HEK293 (cell line): Measurements from ENCODE around the gene PYGM.

Experiments used
- CTCF ChIA-PET: fragments of 350-600 bp; formaldehyde crosslinking; extraction: SDS; loops from one replicate; lab custom pipeline; 2021; ENCODE audit warnings: antibody characterized with exemption; lab: Yijun Ruan, JAX
- POLR2A ChIA-PET: fragments of 300-600 bp; formaldehyde crosslinking; extraction: SDS; loops from one replicate; lab custom pipeline; 2020; ENCODE audit warnings: antibody characterized with exemption, inconsistent platforms; lab: Yijun Ruan, JAX
- H3K27ac ChIP-seq: fragments of 200-500 bp; sonication (Bioruptor generic); 2 replicates; pipeline ENCODE4 v1.5.1; 2014; ENCODE audit warnings: low read depth, low read length, control low read depth, inconsistent platforms; ENCODE audit errors: extremely low read depth
- H3K36me3 ChIP-seq, 2 experiments: fragments of 200-500 bp in 1 of 2; sonication (Bioruptor generic) in 1 of 2; 1 replicate in 1 of 2; 2 replicates in 1 of 2; pipeline ENCODE4 v1.5.1; 2014 to 2017; ENCODE audit warnings: inconsistent platforms in 2 of 2, low read length in 2 of 2; ENCODE audit not compliant: control insufficient read depth in 2 of 2, insufficient read depth in 1 of 2
- H3K4me1 ChIP-seq: fragments of 200-500 bp; sonication (Bioruptor generic); 2 replicates; pipeline ENCODE4 v1.5.1; 2014; ENCODE audit warnings: mild to moderate bottlenecking, low read length, inconsistent platforms; ENCODE audit not compliant: control insufficient read depth, insufficient read depth
- H3K4me3 ChIP-seq: 2 replicates; pipeline ENCODE4 v1.5.1; 2011; ENCODE audit warnings: low read depth, mild to moderate bottlenecking, control low read depth, low read length, moderate library complexity
- H3K9me3 ChIP-seq: fragments of 200-500 bp; sonication (Bioruptor generic); 2 replicates; pipeline ENCODE4 v1.5.1; 2014; ENCODE audit warnings: low read depth, low read length, inconsistent platforms; ENCODE audit not compliant: control insufficient read depth, insufficient read depth
- GFI1B ChIP-seq: fragments of 450-650 bp; formaldehyde crosslinking; IDR thresholded peaks from 2 replicates; pipeline ENCODE4 v1.5.1; 2016; ENCODE audit warnings: missing biosample characterization, missing genetic modification characterization
- KLF16 ChIP-seq: fragments of 450-650 bp; formaldehyde crosslinking; IDR thresholded peaks from 2 replicates; pipeline ENCODE4 v1.5.1; 2017; ENCODE audit warnings: missing biosample characterization, missing genetic modification characterization
- OVOL3 ChIP-seq: fragments of 450-650 bp; formaldehyde crosslinking; IDR thresholded peaks from 2 replicates; pipeline ENCODE4 v1.5.1; 2016; ENCODE audit warnings: missing biosample characterization, missing genetic modification characterization
- RBAK ChIP-seq: fragments of 450-650 bp; formaldehyde crosslinking; IDR thresholded peaks from 2 replicates; pipeline ENCODE4 v1.5.1; 2016; ENCODE audit warnings: missing biosample characterization, missing genetic modification characterization
- YY2 ChIP-seq: fragments of 450-650 bp; formaldehyde crosslinking; IDR thresholded peaks from 2 replicates; pipeline ENCODE4 v1.5.1; 2016; ENCODE audit warnings: missing biosample characterization, missing genetic modification characterization
- ZBTB1 ChIP-seq: fragments of 450-650 bp; formaldehyde crosslinking; IDR thresholded peaks from 2 replicates; pipeline ENCODE4 v1.5.1; 2016; ENCODE audit warnings: missing biosample characterization, missing genetic modification characterization
- ZBTB48 ChIP-seq: fragments of 450-650 bp; formaldehyde crosslinking; IDR thresholded peaks from 2 replicates; pipeline ENCODE4 v1.5.1; 2016; ENCODE audit warnings: missing biosample characterization, missing genetic modification characterization
- ZFP69B ChIP-seq: fragments of 450-650 bp; formaldehyde crosslinking; IDR thresholded peaks from 2 replicates; pipeline ENCODE4 v1.5.1; 2016; ENCODE audit warnings: missing biosample characterization, missing genetic modification characterization
- ZNF10 ChIP-seq: fragments of 450-650 bp; formaldehyde crosslinking; IDR thresholded peaks from 2 replicates; pipeline ENCODE4 v1.5.1; 2017; ENCODE audit warnings: missing biosample characterization, missing genetic modification characterization
- ZNF114 ChIP-seq: fragments of 450-650 bp; formaldehyde crosslinking; IDR thresholded peaks from 2 replicates; pipeline ENCODE4 v1.5.0; 2017; ENCODE audit warnings: missing biosample characterization, missing genetic modification characterization
- ZNF157 ChIP-seq: fragments of 450-650 bp; formaldehyde crosslinking; IDR thresholded peaks from 2 replicates; pipeline ENCODE4 v1.5.1; 2016; ENCODE audit warnings: missing biosample characterization, missing genetic modification characterization
- ZNF19 ChIP-seq: fragments of 450-650 bp; formaldehyde crosslinking; IDR thresholded peaks from 2 replicates; pipeline ENCODE4; 2016; ENCODE audit warnings: missing biosample characterization, missing genetic modification characterization, low read depth
- ZNF211 ChIP-seq: fragments of 450-650 bp; formaldehyde crosslinking; IDR thresholded peaks from 2 replicates; pipeline ENCODE4 v1.5.1; 2016; ENCODE audit warnings: low read depth, missing biosample characterization, missing genetic modification characterization
- ZNF223 ChIP-seq: fragments of 450-650 bp; formaldehyde crosslinking; IDR thresholded peaks from 2 replicates; pipeline ENCODE4 v1.5.1; 2016; ENCODE audit warnings: missing biosample characterization, missing genetic modification characterization
- ZNF302 ChIP-seq: fragments of 450-650 bp; formaldehyde crosslinking; IDR thresholded peaks from 2 replicates; pipeline ENCODE4 v1.5.1; 2016; ENCODE audit warnings: missing biosample characterization, missing genetic modification characterization, low read depth
- ZNF311 ChIP-seq: fragments of 450-650 bp; formaldehyde crosslinking; IDR thresholded peaks from 2 replicates; pipeline ENCODE4 v1.5.1; 2017; ENCODE audit warnings: missing biosample characterization, missing genetic modification characterization, borderline replicate concordance
- ZNF433 ChIP-seq: fragments of 450-650 bp; formaldehyde crosslinking; IDR thresholded peaks from 2 replicates; pipeline ENCODE4 v1.5.1; 2016; ENCODE audit warnings: missing biosample characterization, missing genetic modification characterization, low read depth
- ZNF555 ChIP-seq: fragments of 450-650 bp; formaldehyde crosslinking; conservative IDR thresholded peaks from 2 replicates; pipeline ENCODE4 v1.5.1; 2017; ENCODE audit warnings: missing biosample characterization, mild to moderate bottlenecking, missing genetic modification characterization, inconsistent platforms
- ZNF610 ChIP-seq: fragments of 450-650 bp; formaldehyde crosslinking; IDR thresholded peaks from 2 replicates; pipeline ENCODE4 v1.5.1; 2016; ENCODE audit warnings: missing biosample characterization, missing genetic modification characterization, borderline replicate concordance
- ZNF623 ChIP-seq: fragments of 450-650 bp; formaldehyde crosslinking; IDR thresholded peaks from 2 replicates; pipeline ENCODE4 v1.5.1; 2016; ENCODE audit warnings: missing biosample characterization, missing genetic modification characterization
- ZNF701 ChIP-seq: fragments of 450-650 bp; formaldehyde crosslinking; IDR thresholded peaks from 2 replicates; pipeline ENCODE4 v1.5.1; 2016; ENCODE audit warnings: missing biosample characterization, missing genetic modification characterization
- ZNF76 ChIP-seq: fragments of 450-650 bp; formaldehyde crosslinking; IDR thresholded peaks from 2 replicates; pipeline ENCODE4; 2016; ENCODE audit warnings: low read depth, missing biosample characterization, missing genetic modification characterization, borderline replicate concordance
- TF ChIP-seq, protein P1 (sequence below): fragments of 450-650 bp; formaldehyde crosslinking; IDR thresholded peaks from 2 replicates; pipeline ENCODE4 v1.5.1; 2017; ENCODE audit warnings: missing biosample characterization, missing genetic modification characterization
- TF ChIP-seq, protein P2 (sequence below): fragments of 450-650 bp; formaldehyde crosslinking; IDR thresholded peaks from 2 replicates; pipeline ENCODE4 v1.5.1; 2017; ENCODE audit warnings: missing biosample characterization, missing genetic modification characterization
- TF ChIP-seq, protein P3 (sequence below): fragments of 450-650 bp; formaldehyde crosslinking; IDR thresholded peaks from 2 replicates; pipeline ENCODE4 v1.5.1; 2016; ENCODE audit warnings: missing biosample characterization, missing genetic modification characterization
- TF ChIP-seq, protein P4 (sequence below): fragments of 450-650 bp; formaldehyde crosslinking; conservative IDR thresholded peaks from 2 replicates; pipeline ENCODE4 v1.5.1; 2016; ENCODE audit warnings: low read depth, missing biosample characterization, missing genetic modification characterization

The PYGM gene

DNA sequence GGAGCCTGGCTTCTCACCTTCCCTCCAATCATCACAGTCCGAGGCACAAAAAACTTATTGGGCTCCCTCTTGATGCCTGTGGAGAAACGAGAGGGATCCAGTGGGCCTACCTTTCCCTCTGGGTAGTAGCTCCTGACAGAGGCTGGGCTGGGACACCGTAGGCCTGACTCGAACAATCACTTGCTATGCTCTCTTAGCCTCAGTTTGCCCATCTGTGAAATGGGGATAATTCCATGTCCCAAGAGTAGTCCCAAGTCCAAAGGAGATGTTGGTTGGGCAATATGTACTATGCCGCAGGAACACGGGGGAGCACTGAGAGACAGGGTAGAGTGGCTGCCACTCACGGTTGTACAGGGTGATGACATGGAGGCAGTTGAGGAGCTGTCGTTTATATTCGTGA is 8.2 kb downstream of the PYGM start (continued):
- TF ChIP-seq, protein P1, sequence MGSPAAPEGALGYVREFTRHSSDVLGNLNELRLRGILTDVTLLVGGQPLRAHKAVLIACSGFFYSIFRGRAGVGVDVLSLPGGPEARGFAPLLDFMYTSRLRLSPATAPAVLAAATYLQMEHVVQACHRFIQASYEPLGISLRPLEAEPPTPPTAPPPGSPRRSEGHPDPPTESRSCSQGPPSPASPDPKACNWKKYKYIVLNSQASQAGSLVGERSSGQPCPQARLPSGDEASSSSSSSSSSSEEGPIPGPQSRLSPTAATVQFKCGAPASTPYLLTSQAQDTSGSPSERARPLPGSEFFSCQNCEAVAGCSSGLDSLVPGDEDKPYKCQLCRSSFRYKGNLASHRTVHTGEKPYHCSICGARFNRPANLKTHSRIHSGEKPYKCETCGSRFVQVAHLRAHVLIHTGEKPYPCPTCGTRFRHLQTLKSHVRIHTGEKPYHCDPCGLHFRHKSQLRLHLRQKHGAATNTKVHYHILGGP (tag by site-specific recombination), result no peak
- no peak for TF ChIP-seq ZBTB1 (tag by site-specific recombination)

DNA sequence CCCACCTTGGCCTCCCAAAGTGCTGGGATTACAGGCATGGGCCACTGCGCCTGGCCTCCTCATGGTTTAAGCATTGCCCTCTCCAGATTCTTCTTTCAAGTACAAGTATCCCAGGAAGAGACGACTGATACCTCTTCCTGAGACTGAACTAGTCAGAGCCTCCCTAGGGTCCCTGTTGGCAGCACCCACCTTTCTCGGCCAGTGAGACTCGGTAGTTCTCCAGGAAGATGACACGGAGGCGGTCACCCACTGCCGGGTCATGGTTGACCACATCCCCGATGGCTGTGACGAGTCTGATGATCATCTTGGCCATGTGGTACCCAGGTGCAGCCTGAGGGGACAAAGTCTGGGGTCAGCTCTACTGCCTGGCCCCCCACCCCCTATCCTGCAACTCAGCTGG is 8.6 kb downstream of the PYGM start:
- Histone ChIP-seq H3K4me1 (no peaks in the 10 kb centered on the region), H3K36me3 (peaks cover 0 to 3% of the 10 kb centered on the region in 2 experiments; a peak in 1 of 3 replicates)
- ChIA-PET POLR2A (no interaction called here), CTCF (interaction anchor here (0.7 to 1.7 kb wide), 2 partner anchors 10 to 46 kb away, joined by 3 read pairs; no protein-coding TSS in a partner anchor)
- TF ChIP-seq GFI1B (no peak), ZNF623 (tag by site-specific recombination) (no peak), RBAK (no peak), ZFP69B (no peak), ZNF211 (no peak)
- TF ChIP-seq, all 188 proteins: peak for 0
- no peaks in the 10 kb centered on the region for H3K9me3 ChIP-seq
- no peak overlapping the region for H3K4me3 ChIP-seq
- H3K27ac ChIP-seq, result no peak overlapping the region

DNA sequence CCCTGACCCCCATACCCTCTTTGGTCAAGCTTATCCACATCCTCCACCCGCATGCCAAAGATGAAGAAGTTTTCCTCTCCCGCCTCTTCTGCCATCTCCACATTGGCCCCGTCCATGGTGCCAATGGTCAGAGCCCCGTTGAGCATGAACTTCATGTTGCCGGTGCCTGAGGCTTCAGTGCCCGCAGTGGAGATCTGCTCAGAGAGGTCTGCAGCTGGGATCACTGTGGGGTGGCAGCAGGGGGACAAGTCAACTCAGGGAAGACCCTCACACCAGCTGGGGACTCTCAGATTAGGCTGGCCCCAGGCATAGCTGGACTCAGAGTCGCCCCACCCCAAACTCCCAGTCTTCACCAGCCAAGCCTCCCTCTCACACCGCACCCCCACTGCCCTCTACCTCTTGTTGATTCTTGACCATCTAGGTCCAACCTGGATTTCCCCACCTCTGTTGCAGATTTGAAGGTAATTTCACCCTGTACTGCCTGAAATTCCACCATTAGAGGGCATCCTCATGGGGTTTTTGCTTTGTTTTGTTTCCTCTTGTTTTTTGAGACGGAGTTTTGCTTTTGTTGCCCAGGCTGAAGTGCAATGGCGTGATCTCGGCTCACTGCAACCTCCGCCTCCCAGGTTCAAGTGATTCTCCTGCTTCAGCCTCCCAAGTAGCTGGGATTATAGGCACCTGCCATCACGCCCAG is 9.3 kb downstream of the PYGM start:
- H3K4me3 ChIP-seq, result no peak overlapping the region
- H3K27ac ChIP-seq, result no peak overlapping the region
- CTCF ChIA-PET, result interaction anchor here (0.7 to 1.7 kb wide), 2 partner anchors 10 to 45 kb away, joined by 3 read pairs; no protein-coding TSS in a partner anchor
- TF ChIP-seq ZNF19 (tag by site-specific recombination) (no peak), ZNF311 (tag by site-specific recombination) (no peak), ZNF610 (tag by site-specific recombination) (no peak), ZNF114 (no peak), ZNF433 (tag by site-specific recombination) (no peak), ZNF76 (tag by site-specific recombination) (no peak), ZNF701 (tag by site-specific recombination) (no peak), ZNF302 (tag by site-specific recombination) (no peak), ZNF223 (tag by site-specific recombination) (no peak), KLF16 (tag by site-specific recombination) (no peak), ZNF10 (tag by site-specific recombination) (no peak), OVOL3 (tag by site-specific recombination) (no peak), YY2 (tag by site-specific recombination) (no peak), ZBTB48 (tag by site-specific recombination) (no peak), ZBTB1 (tag by site-specific recombination) (no peak), ZNF555 (tag by site-specific recombination) (no peak), ZNF157 (no peak)
- TF ChIP-seq, protein P2, sequence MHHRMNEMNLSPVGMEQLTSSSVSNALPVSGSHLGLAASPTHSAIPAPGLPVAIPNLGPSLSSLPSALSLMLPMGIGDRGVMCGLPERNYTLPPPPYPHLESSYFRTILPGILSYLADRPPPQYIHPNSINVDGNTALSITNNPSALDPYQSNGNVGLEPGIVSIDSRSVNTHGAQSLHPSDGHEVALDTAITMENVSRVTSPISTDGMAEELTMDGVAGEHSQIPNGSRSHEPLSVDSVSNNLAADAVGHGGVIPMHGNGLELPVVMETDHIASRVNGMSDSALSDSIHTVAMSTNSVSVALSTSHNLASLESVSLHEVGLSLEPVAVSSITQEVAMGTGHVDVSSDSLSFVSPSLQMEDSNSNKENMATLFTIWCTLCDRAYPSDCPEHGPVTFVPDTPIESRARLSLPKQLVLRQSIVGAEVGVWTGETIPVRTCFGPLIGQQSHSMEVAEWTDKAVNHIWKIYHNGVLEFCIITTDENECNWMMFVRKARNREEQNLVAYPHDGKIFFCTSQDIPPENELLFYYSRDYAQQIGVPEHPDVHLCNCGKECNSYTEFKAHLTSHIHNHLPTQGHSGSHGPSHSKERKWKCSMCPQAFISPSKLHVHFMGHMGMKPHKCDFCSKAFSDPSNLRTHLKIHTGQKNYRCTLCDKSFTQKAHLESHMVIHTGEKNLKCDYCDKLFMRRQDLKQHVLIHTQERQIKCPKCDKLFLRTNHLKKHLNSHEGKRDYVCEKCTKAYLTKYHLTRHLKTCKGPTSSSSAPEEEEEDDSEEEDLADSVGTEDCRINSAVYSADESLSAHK (tag by site-specific recombination), result no peak
- TF ChIP-seq, protein P3, sequence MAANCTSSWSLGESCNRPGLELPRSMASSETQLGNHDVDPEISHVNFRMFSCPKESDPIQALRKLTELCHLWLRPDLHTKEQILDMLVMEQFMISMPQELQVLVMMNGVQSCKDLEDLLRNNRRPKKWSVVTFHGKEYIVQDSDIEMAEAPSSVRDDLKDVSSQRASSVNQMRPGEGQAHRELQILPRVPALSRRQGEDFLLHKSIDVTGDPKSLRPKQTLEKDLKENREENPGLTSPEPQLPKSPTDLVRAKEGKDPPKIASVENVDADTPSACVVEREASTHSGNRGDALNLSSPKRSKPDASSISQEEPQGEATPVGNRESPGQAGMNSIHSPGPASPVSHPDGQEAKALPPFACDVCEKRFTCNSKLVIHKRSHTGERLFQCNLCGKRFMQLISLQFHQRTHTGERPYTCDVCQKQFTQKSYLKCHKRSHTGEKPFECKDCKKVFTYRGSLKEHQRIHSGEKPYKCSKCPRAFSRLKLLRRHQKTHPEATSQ (tag by site-specific recombination), result no peak
- TF ChIP-seq, protein P4, sequence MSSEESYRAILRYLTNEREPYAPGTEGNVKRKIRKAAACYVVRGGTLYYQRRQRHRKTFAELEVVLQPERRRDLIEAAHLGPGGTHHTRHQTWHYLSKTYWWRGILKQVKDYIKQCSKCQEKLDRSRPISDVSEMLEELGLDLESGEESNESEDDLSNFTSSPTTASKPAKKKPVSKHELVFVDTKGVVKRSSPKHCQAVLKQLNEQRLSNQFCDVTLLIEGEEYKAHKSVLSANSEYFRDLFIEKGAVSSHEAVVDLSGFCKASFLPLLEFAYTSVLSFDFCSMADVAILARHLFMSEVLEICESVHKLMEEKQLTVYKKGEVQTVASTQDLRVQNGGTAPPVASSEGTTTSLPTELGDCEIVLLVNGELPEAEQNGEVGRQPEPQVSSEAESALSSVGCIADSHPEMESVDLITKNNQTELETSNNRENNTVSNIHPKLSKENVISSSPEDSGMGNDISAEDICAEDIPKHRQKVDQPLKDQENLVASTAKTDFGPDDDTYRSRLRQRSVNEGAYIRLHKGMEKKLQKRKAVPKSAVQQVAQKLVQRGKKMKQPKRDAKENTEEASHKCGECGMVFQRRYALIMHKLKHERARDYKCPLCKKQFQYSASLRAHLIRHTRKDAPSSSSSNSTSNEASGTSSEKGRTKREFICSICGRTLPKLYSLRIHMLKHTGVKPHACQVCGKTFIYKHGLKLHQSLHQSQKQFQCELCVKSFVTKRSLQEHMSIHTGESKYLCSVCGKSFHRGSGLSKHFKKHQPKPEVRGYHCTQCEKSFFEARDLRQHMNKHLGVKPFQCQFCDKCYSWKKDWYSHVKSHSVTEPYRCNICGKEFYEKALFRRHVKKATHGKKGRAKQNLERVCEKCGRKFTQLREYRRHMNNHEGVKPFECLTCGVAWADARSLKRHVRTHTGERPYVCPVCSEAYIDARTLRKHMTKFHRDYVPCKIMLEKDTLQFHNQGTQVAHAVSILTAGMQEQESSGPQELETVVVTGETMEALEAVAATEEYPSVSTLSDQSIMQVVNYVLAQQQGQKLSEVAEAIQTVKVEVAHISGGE (tag by site-specific recombination), result no peak
- no peaks in the 10 kb centered on the region for H3K9me3 ChIP-seq
- no peaks in the 10 kb centered on the region for H3K4me1 ChIP-seq
- peaks cover 0 to 3% of the 10 kb centered on the region in 2 experiments; a peak in 1 of 3 replicates for H3K36me3 ChIP-seq
- POLR2A ChIA-PET, result no interaction called here
